ENCODE measurements around the gene CDH13. TPM values are rescaled to one million over a fixed set of nuclear protein-coding genes. Genes with fewer than 3 reads are reported as not detected.

CDH13 gene
- total and polyA plus RNA-seq, 2 of the 8 experiments (the other 6 are each of a cell fraction or from before 2014, with no cell fraction given), result 2.3 to 2.4 TPM

DNA sequence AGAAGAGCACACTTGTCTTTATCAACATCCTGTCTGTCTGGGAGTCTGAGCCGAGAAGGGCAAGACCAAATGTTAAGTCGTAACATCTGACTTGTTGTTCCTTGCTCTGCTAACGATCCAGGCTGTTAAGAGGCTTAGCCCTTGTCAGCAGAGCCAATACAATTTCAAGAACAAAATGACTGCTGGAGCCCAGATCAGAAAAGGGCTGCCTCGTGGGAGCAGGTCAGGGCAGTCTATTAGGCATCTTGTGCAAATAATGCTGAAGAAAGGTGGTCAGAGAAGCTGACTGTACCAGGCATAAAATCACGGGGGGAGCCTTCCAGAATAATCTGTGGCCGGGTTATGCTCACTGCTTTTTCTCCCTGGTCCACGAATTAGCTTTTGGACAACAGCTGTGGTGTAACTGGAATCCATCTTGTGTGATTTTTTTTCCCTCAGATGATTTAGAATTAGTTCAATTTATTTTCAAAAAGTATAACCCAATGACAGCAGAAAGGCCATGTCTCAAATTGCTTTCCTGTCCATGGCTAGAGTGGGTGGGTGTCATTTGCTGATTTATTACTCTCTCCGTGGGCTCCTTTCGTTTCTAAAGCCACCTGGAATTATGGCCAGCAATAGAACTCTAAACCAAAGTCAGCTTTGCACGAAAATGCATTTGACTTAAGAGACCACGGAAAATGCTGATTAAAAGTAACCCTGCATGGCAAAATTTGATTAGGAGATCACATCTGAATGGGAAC lies 959.9 kb downstream of the CDH13 start (continued):
- no peak for TF ChIP-seq KDM1A (IDR thresholded peaks at IDR 0.05; ENCODE audit: borderline replicate concordance, low read length)
- TF ChIP-seq TCF12 (IDR thresholded peaks at IDR 0.05; ENCODE audit: low read depth, low read length), result no peak
- TF ChIP-seq FOSL1 (IDR thresholded peaks at IDR 0.05; ENCODE audit: insufficient read depth, low read depth, low read length), result no peak
